ENCODE data around the gene DENND1A.

DENND1A gene

GRCh38 chr9:123373946-123374345 lies 556.0 kb downstream of the DENND1A start:
- TF ChIP-seq POLR2AphosphoS5 (IDR thresholded peaks at IDR 0.05; ENCODE audit: low read depth, low read length) (no peak), REST (IDR thresholded peaks at IDR 0.05; ENCODE audit: insufficient read depth in 1 of 2, low read depth in 2 of 2, low read length in 2 of 2) (no peak), FOXP2 (optimal IDR thresholded peaks at IDR 0.05; ENCODE audit: borderline replicate concordance, extremely low read depth, extremely low read length, insufficient read depth) (no peak), TAF1 (IDR thresholded peaks at IDR 0.05; ENCODE audit: borderline replicate concordance, insufficient read depth, low read length) (no peak), SIN3A (IDR thresholded peaks at IDR 0.05; ENCODE audit: borderline replicate concordance, insufficient read depth, low read length) (no peak)

- no peak for TF ChIP-seq POLR2AphosphoS5 (IDR thresholded peaks at IDR 0.05; ENCODE audit: low read depth, low read length)
Measured at GRCh38 chr9:123373447-123373923, 556.4 kb downstream of the DENND1A start.

GRCh38 chr9:123372766-123373446 lies 557.0 kb downstream of the DENND1A start:
- TF ChIP-seq POLR2AphosphoS5 (IDR thresholded peaks at IDR 0.05; ENCODE audit: low read depth, low read length) (no peak), REST (IDR thresholded peaks at IDR 0.05; ENCODE audit: insufficient read depth in 1 of 2, low read depth in 2 of 2, low read length in 2 of 2) (no peak), SIN3A (IDR thresholded peaks at IDR 0.05; ENCODE audit: borderline replicate concordance, insufficient read depth, low read length) (no peak), TAF1 (IDR thresholded peaks at IDR 0.05; ENCODE audit: borderline replicate concordance, insufficient read depth, low read length) (no peak), FOXP2 (optimal IDR thresholded peaks at IDR 0.05; ENCODE audit: borderline replicate concordance, extremely low read depth, extremely low read length, insufficient read depth) (no peak)

GRCh38 chr9:123371805-123372590 lies 557.9 kb downstream of the DENND1A start:
- no peak for TF ChIP-seq FOXP2 (optimal IDR thresholded peaks at IDR 0.05; ENCODE audit: borderline replicate concordance, extremely low read depth, extremely low read length, insufficient read depth)
- TF ChIP-seq REST (IDR thresholded peaks at IDR 0.05; ENCODE audit: insufficient read depth in 1 of 2, low read depth in 2 of 2, low read length in 2 of 2) = no peak
- no peak for TF ChIP-seq TAF1 (IDR thresholded peaks at IDR 0.05; ENCODE audit: borderline replicate concordance, insufficient read depth, low read length)
- TF ChIP-seq POLR2AphosphoS5 (IDR thresholded peaks at IDR 0.05; ENCODE audit: low read depth, low read length) = no peak
- no peak for TF ChIP-seq SIN3A (IDR thresholded peaks at IDR 0.05; ENCODE audit: borderline replicate concordance, insufficient read depth, low read length)

- TF ChIP-seq POLR2AphosphoS5 (IDR thresholded peaks at IDR 0.05; ENCODE audit: low read depth, low read length) (no peak), TAF1 (IDR thresholded peaks at IDR 0.05; ENCODE audit: borderline replicate concordance, insufficient read depth, low read length) (no peak), REST (IDR thresholded peaks at IDR 0.05; ENCODE audit: insufficient read depth in 1 of 2, low read depth in 2 of 2, low read length in 2 of 2) (no peak), SIN3A (IDR thresholded peaks at IDR 0.05; ENCODE audit: borderline replicate concordance, insufficient read depth, low read length) (no peak), FOXP2 (optimal IDR thresholded peaks at IDR 0.05; ENCODE audit: borderline replicate concordance, extremely low read depth, extremely low read length, insufficient read depth) (no peak)
Measured at GRCh38 chr9:123371228-123371584, 558.7 kb downstream of the DENND1A start.

All from PFSK-1 (cell line).